GM23338 (cell line): ENCODE results near the gene PTPA. TPM values are rescaled to one million over a fixed set of nuclear protein-coding genes. Genes with fewer than 3 reads are reported as not detected.

Experiments used
- ATAC-seq: fragments of 200-7000 bp; cut with Tn5 transposase; 3 replicates; pipeline ENCODE4 v1.9.1; 2020
- DNase-seq: peaks from one replicate; pipeline ENCODE4 v3.0.0-alpha.2; 2015; ENCODE audit warnings: low spot score
- H2AFZ ChIP-seq: fragments of 200-600 bp; sonication (generic); 2 replicates; pipeline ENCODE4 v1.8.0; 2016; ENCODE audit warnings: antibody characterized with exemption, mild to moderate bottlenecking, moderate library complexity
- H3F3A ChIP-seq: fragments of 200-600 bp; sonication (generic); replicated peaks from 2 replicates; pipeline ENCODE4 v1.8.0; 2017; ENCODE audit warnings: antibody characterized with exemption, mixed run types, low read depth
- H3K27ac ChIP-seq: fragments of 200-600 bp; sonication (generic); 2 replicates; pipeline ENCODE4 v1.6.1; 2016; ENCODE audit warnings: low read depth
- H3K27me3 ChIP-seq: fragments of 200-600 bp; sonication (generic); 2 replicates; pipeline ENCODE4 v1.8.0; 2016; ENCODE audit warnings: mild to moderate bottlenecking, mixed run types, moderate library complexity; ENCODE audit not compliant: insufficient read depth
- H3K36me3 ChIP-seq: fragments of 200-600 bp; sonication (generic); 2 replicates; pipeline ENCODE4 v1.8.0; 2016; ENCODE audit warnings: mild to moderate bottlenecking; ENCODE audit not compliant: insufficient read depth
- H3K4me1 ChIP-seq: fragments of 200-600 bp; sonication (generic); 2 replicates; pipeline ENCODE4 v1.8.0; 2016; ENCODE audit warnings: mild to moderate bottlenecking, moderate library complexity; ENCODE audit not compliant: insufficient read depth
- H3K4me2 ChIP-seq: fragments of 200-600 bp; sonication (generic); 2 replicates; pipeline ENCODE4 v1.7.1; 2017; ENCODE audit warnings: mixed run types
- H3K4me3 ChIP-seq: fragments of 200-600 bp; sonication (generic); 2 replicates; pipeline ENCODE4 v1.6.1; 2016; ENCODE audit warnings: mixed run types
- H3K79me2 ChIP-seq: fragments of 200-600 bp; sonication (generic); replicated peaks from 2 replicates; pipeline ENCODE4 v1.8.0; 2017; ENCODE audit warnings: mild to moderate bottlenecking; ENCODE audit not compliant: insufficient read depth
- H3K9me2 ChIP-seq: fragments of 200-600 bp; sonication (generic); 2 replicates; pipeline ENCODE4 v1.8.0; 2017; ENCODE audit not compliant: insufficient read depth
- H4K20me1 ChIP-seq: fragments of 200-600 bp; sonication (generic); replicated peaks from 2 replicates; pipeline ENCODE4 v1.8.0; 2017; ENCODE audit warnings: mild to moderate bottlenecking; ENCODE audit not compliant: insufficient read depth
- H3K27ac Mint-ChIP-seq: 2 replicates; pipeline ENCODE4 v1.8.0; 2020; ENCODE audit warnings: inconsistent platforms, mild to moderate bottlenecking, moderate library complexity, mixed read lengths
- H3K27me3 Mint-ChIP-seq: 3 replicates; pipeline ENCODE4 v1.8.0; 2022; ENCODE audit warnings: low read depth, mild to moderate bottlenecking, moderate library complexity, mixed read lengths, inconsistent platforms; ENCODE audit not compliant: insufficient read depth, poor library complexity
- H3K36me3 Mint-ChIP-seq: 3 replicates; pipeline ENCODE4 v1.8.0; 2021; ENCODE audit warnings: low read depth, mild to moderate bottlenecking, inconsistent platforms, moderate library complexity, mixed read lengths
- H3K4me1 Mint-ChIP-seq: 3 replicates; pipeline ENCODE4 v1.8.0; 2020; ENCODE audit warnings: mild to moderate bottlenecking, inconsistent platforms, mixed read lengths
- H3K4me3 Mint-ChIP-seq: 3 replicates; pipeline ENCODE4 v1.8.0; 2021; ENCODE audit warnings: moderate library complexity, mild to moderate bottlenecking, inconsistent platforms, mixed read lengths
- H3K9me3 Mint-ChIP-seq: 3 replicates; pipeline ENCODE4 v1.8.0; 2020; ENCODE audit warnings: moderate library complexity, mild to moderate bottlenecking, inconsistent platforms, mixed read lengths
- CREB1 ChIP-seq: fragments of 250-450 bp; sonication (Bioruptor Pico); IDR thresholded peaks from 2 replicates; pipeline ENCODE4 v1.5.0; 2020; ENCODE audit warnings: low read depth, mild to moderate bottlenecking, moderate library complexity
- EZH2 ChIP-seq: fragments of 200-600 bp; sonication (generic); IDR thresholded peaks from one replicate; pipeline ENCODE4 v1.8.0; 2017; ENCODE audit warnings: antibody characterized with exemption, mild to moderate bottlenecking, low read depth; ENCODE audit not compliant: unreplicated experiment
- EZH2phosphoT487 ChIP-seq: fragments of 200-600 bp; sonication (generic); IDR thresholded peaks from one replicate; pipeline ENCODE4 v1.8.1; 2018; ENCODE audit warnings: antibody characterized with exemption; ENCODE audit not compliant: unreplicated experiment
- JUNB ChIP-seq: IDR thresholded peaks from one replicate; pipeline ENCODE4 v1.6.1; 2016; ENCODE audit warnings: antibody characterized with exemption; ENCODE audit not compliant: unreplicated experiment
- NANOG ChIP-seq: IDR thresholded peaks from 2 replicates; pipeline ENCODE4 v1.6.1; 2016; ENCODE audit warnings: antibody characterized with exemption, borderline replicate concordance
- POLR2AphosphoS5 ChIP-seq: IDR thresholded peaks from 2 replicates; pipeline ENCODE4 v1.6.1; 2016; ENCODE audit warnings: antibody characterized with exemption, low read depth
- STAT1 ChIP-seq: IDR thresholded peaks from one replicate; pipeline ENCODE4 v1.6.1; 2016; ENCODE audit warnings: antibody characterized with exemption; ENCODE audit not compliant: unreplicated experiment
- ZNF114 ChIP-seq: fragments of 250-450 bp; sonication (Bioruptor Pico); IDR thresholded peaks from 2 replicates; pipeline ENCODE4 v1.5.0; 2020; ENCODE audit warnings: mild to moderate bottlenecking, moderate library complexity
- ZNF331 ChIP-seq: fragments of 250-450 bp; sonication (Bioruptor Pico); IDR thresholded peaks from 2 replicates; pipeline ENCODE4 v1.5.0; 2020; ENCODE audit warnings: low read depth, mild to moderate bottlenecking, moderate library complexity
- ZNF462 ChIP-seq: fragments of 250-450 bp; sonication (Bioruptor Pico); IDR thresholded peaks from 2 replicates; pipeline ENCODE4 v1.5.0; 2020; ENCODE audit warnings: mild to moderate bottlenecking, moderate library complexity
- polyA plus RNA-seq: library from polyadenylated mRNA; unstranded; fragments of >200 nt; fragmentation: Nextera tagmentation; extraction: Ambion mirVana; gene quantifications from 2 replicates; pipeline ENCODE4 v1.2.1, GENCODE V29; 2016
- total RNA-seq: library from RNA; depleted of rRNA; stranded (reverse); fragments of >200 nt; shearing (Covaris generic); gene quantifications from 2 replicates; pipeline ENCODE4 v1.2.3, GENCODE V29; 2014
- TF ChIP-seq, protein P1 (sequence below), 2 experiments: fragments of 200-600 bp in 1 of 2; sonication (generic) in 1 of 2; conservative IDR thresholded peaks; 2 replicates each; pipeline versions ENCODE4 v1.5.1 to v1.6.1; 2016 to 2017; ENCODE audit warnings: antibody characterized with exemption in 2 of 2, low read depth in 2 of 2, mild to moderate bottlenecking in 2 of 2, moderate library complexity in 1 of 2
- TF ChIP-seq, protein P2 (sequence below): IDR thresholded peaks from 2 replicates; pipeline ENCODE4 v1.6.1; 2016; ENCODE audit warnings: antibody characterized with exemption

PTPA gene
- total and polyA plus RNA-seq, 2 experiments from 2014 or later = 53.9 to 122 TPM

DNA sequence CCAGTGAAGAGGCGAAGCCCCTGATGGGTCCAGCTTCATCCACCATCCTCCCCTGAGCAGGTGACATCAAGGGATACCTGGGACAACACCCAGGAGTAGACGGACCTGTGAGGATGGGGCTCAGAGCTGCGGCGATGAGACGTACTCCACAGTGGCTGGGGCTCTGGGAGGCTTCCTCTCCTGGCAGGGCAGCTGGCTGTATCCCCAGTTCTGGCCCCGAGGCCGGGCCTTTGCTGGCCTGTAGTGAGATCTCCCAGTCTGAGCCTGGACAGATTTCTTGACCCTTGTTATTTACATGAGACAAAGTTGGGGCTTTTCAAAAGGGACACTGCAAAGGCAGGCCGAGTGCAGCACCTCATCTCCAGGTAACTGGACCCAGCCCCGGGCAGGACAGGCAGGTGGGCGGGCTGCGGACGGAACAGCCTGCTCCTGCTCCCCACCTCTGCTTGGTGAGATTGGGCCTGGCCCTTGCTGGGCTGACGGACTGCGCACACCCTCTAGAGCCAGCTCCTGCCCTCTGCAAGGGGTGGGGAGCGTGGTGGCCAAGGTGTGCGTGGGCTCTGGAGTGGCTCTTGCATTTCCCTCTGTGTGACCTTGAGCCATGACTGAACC is 43.8 kb downstream of the PTPA start (continued):
- TF ChIP-seq, protein P1, sequence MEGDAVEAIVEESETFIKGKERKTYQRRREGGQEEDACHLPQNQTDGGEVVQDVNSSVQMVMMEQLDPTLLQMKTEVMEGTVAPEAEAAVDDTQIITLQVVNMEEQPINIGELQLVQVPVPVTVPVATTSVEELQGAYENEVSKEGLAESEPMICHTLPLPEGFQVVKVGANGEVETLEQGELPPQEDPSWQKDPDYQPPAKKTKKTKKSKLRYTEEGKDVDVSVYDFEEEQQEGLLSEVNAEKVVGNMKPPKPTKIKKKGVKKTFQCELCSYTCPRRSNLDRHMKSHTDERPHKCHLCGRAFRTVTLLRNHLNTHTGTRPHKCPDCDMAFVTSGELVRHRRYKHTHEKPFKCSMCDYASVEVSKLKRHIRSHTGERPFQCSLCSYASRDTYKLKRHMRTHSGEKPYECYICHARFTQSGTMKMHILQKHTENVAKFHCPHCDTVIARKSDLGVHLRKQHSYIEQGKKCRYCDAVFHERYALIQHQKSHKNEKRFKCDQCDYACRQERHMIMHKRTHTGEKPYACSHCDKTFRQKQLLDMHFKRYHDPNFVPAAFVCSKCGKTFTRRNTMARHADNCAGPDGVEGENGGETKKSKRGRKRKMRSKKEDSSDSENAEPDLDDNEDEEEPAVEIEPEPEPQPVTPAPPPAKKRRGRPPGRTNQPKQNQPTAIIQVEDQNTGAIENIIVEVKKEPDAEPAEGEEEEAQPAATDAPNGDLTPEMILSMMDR (conservative IDR thresholded peaks at IDR 0.05; ENCODE audit: low read depth in 2 of 2) = no peak
- TF ChIP-seq CREB1 (CRISPR knock-in tag) (no peak), EZH2phosphoT487 (no peak), ZNF331 (CRISPR knock-in tag) (no peak), ZNF114 (CRISPR knock-in tag) (no peak), POLR2AphosphoS5 (no peak), EZH2 (no peak)

DNA sequence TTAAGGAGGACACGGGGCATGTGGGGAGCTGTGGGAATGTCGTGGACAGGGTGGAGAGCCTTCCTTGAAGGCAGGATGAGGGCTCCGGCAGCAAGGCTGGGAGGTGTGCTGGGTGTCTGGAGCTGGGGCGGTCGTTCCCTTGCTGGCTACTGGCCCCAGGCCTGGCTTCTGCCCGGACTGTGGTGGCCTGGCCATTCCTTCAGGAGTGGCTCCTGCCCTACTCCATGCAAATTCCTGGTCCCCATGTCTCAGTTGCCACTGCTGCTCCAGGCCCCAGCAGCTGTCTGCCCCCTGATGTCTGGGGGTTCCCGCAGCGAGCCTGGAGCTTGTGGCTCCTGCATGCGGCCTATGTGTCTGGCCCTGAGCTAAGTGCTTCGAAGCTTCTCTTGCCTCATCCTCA is 44.9 kb downstream of the PTPA start:
- no peaks in the 10 kb centered on the region for H3K36me3 ChIP-seq
- no peak overlapping the region for H3K27ac Mint-ChIP-seq
- no peaks in the 10 kb centered on the region for H3F3A ChIP-seq
- no peak overlapping the region for H3K4me3 ChIP-seq
- H3K27me3 Mint-ChIP-seq = peaks cover 13% of the 10 kb centered on the region
- H3K36me3 Mint-ChIP-seq = peaks cover 11% of the 10 kb centered on the region
- no peaks in the 10 kb centered on the region for H3K79me2 ChIP-seq
- no peaks in the 10 kb centered on the region for H3K9me2 ChIP-seq
- no peaks in the 10 kb centered on the region for H4K20me1 ChIP-seq
- ATAC-seq (no peak), DNase-seq (no peak)
- H3K4me1 ChIP-seq = no peaks in the 10 kb centered on the region
- no peak overlapping the region for H3K4me2 ChIP-seq
- no peaks in the 10 kb centered on the region for H3K27me3 ChIP-seq
- H2AFZ ChIP-seq = no peak overlapping the region
- H3K4me3 Mint-ChIP-seq = no peak overlapping the region
- H3K9me3 Mint-ChIP-seq = no peaks in the 10 kb centered on the region; the same call in 1 of the 3 replicates
- H3K27ac ChIP-seq = no peak overlapping the region
- no peaks in the 10 kb centered on the region; the same call in 2 of the 3 replicates for H3K4me1 Mint-ChIP-seq
- TF ChIP-seq NANOG (no peak), POLR2AphosphoS5 (no peak), EZH2 (no peak), JUNB (no peak), ZNF462 (no peak), CREB1 (CRISPR knock-in tag) (no peak), STAT1 (no peak)
- TF ChIP-seq, protein P1 (conservative IDR thresholded peaks at IDR 0.05; ENCODE audit: low read depth in 2 of 2) = no peak
- TF ChIP-seq, protein P2, sequence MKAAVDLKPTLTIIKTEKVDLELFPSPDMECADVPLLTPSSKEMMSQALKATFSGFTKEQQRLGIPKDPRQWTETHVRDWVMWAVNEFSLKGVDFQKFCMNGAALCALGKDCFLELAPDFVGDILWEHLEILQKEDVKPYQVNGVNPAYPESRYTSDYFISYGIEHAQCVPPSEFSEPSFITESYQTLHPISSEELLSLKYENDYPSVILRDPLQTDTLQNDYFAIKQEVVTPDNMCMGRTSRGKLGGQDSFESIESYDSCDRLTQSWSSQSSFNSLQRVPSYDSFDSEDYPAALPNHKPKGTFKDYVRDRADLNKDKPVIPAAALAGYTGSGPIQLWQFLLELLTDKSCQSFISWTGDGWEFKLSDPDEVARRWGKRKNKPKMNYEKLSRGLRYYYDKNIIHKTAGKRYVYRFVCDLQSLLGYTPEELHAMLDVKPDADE = no peak
